Measurements from ENCODE around the gene ABHD5.

Gene ABHD5

DNA sequence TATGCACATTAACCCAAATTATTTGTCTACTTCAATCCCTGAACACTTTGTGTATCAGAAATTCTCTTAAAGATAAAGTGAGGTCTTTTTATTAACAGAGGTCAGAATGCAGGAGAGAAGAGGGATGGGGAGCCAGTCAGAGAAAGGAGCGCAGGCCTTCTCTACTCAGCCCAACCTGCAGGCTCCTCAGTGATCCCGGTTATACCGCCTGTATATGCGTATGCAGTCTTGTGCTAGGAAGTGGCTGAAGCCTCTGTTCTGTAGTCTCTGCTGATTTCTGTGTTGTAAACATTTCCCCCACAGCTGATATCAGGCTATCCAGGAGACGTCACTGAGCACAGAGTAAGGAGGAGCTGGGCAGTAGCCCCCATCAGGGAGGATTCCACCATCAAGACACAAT, 57.9 kb downstream of the ABHD5 start:
- TF ChIP-seq, protein P1, sequence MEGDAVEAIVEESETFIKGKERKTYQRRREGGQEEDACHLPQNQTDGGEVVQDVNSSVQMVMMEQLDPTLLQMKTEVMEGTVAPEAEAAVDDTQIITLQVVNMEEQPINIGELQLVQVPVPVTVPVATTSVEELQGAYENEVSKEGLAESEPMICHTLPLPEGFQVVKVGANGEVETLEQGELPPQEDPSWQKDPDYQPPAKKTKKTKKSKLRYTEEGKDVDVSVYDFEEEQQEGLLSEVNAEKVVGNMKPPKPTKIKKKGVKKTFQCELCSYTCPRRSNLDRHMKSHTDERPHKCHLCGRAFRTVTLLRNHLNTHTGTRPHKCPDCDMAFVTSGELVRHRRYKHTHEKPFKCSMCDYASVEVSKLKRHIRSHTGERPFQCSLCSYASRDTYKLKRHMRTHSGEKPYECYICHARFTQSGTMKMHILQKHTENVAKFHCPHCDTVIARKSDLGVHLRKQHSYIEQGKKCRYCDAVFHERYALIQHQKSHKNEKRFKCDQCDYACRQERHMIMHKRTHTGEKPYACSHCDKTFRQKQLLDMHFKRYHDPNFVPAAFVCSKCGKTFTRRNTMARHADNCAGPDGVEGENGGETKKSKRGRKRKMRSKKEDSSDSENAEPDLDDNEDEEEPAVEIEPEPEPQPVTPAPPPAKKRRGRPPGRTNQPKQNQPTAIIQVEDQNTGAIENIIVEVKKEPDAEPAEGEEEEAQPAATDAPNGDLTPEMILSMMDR (IDR thresholded peaks at IDR 0.05; ENCODE audit: extremely low read depth, missing control alignments): no peak

DNA sequence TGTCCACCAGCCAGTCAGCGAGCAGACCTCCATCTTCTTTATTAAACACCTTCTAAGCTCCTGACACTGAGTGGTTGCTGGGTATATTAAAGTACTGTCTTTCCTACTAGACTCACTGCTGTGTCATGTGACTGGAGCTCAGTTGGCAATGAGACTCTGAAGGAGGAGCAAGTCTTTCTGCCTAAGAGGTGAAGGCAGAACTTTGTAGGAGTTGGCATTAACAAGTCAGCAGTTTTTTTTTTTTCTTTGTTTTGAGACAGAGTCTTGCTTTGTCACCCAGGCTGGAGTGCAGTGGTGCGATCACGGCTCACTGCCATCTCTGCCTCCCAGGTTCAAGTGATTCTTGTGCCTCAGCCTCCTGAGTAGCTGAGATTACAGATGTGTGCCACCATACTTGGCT, 62.2 kb downstream of the ABHD5 start:
- no peak for DNase-seq (ENCODE audit: low spot score)
- TF ChIP-seq, protein P1 (IDR thresholded peaks at IDR 0.05; ENCODE audit: extremely low read depth, missing control alignments): no peak

More for the DNA sequence above, 57.9 kb downstream of the ABHD5 start:
- no peak for DNase-seq (ENCODE audit: low spot score)

DNA sequence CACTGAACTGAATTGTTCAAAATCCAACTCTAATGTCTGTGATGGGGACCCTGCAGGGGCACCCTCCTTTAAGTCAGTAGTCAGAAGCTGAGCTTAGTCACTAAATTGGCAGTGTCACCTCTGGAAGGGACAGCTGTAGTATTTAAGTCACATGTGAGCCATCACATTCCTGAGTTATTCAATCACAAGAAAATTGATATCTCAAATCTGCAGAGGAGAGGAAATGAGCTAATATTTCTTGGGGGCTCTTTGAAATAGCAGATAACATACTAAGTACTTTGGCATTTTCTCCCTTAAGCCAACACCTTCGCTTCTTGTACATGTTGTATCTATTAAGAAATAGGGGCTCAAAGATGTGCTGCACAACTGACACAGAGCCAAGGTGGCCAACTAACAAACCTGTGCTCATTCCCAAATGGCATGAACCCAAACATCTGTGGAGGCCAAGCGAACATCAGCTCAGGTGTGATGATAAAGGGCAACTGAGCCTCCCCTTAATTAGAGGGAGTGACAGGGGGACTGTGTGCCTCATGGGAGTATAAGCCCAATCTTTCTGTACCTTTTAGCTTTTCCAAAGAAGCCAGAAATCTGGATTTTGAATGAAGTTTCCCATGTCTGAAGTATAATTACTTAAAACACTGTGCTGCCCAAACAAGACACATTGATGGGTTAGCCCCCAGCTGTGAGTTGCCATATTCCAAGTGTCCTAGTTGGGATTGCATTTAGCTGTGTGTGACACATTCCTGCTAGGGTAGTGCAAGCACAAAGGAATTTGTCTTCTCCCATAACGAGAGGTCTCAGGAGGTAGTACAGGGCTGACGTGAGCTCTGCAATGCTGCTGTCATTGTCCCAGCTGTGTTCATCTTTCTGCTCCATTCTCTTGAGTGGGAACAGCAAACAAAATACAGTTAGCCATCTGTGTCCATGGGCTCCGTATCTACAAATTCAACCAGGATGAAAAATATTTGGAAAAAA, 63.3 kb downstream of the ABHD5 start:
- DNase-seq (ENCODE audit: low spot score): no peak
- TF ChIP-seq, protein P1 (IDR thresholded peaks at IDR 0.05; ENCODE audit: extremely low read depth, missing control alignments): no peak

DNA sequence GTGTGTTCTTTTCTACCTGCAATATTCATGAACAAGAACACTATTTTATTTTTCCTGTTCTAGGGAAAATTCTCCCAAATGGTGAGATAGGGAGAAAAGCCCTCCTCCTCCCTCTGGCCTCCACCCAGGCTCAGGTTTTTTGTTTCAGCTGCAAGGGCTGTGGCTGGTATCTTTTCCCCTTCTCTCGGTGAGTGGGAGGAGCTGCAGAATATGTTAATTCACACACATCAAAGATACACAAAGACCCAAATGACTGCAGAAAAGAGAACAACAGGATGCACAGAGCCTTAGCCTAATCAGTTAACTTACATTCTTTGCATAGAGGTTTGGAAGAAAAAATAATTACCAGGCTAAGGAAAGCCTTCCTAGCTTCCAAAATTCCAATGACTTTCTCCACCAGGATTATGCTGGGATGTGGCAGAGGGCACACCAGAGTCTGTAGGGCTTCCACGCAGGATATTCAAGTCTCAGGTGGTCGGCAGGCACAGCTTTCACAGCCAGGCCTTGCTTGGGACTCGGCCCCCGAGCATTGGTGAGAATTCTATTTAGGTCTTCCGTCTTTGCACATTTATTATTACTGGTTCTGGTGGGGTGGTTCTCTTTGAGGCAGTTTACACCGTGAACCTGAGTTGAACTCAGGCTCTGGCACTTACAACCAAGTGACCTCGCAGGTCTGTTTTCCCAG, 64.9 kb downstream of the ABHD5 start:
- TF ChIP-seq, protein P1 (IDR thresholded peaks at IDR 0.05; ENCODE audit: extremely low read depth, missing control alignments): no peak

DNA sequence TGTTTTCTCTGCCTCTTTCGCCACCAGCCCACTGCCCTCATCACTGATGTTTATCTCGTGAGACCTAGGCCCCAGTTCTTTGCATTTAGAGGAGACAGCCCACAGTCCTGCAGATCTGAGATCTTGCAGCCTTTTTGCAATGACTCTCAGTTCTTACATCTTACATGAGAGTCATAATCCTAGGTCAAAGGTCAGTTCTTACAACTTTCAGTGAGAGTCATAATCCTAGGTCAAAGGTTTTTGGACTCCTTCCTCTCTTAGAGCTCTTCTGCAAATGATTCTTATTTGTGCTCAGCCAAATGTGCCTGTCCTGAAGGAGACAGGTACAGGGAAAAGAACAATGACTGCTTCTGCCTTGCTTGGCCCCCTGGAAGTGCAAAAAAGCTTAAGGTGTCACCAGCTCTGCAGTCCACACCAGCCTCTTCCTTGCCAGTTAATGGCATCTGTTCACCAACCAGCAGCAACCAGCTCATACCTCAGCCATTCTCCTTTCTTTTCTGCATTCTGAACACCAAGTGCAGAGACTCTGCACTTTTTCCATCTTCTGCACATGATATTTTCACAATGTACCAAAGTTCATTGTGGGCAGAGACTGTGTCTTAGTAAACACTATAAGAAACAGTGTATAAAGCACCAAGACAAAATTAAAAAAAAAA, 67.1 kb downstream of the ABHD5 start:
- DNase-seq (ENCODE audit: low spot score): no peak
- TF ChIP-seq, protein P1 (IDR thresholded peaks at IDR 0.05; ENCODE audit: extremely low read depth, missing control alignments): no peak

More for the DNA sequence above, 64.9 kb downstream of the ABHD5 start:
- DNase-seq (ENCODE audit: low spot score): no peak

DNA sequence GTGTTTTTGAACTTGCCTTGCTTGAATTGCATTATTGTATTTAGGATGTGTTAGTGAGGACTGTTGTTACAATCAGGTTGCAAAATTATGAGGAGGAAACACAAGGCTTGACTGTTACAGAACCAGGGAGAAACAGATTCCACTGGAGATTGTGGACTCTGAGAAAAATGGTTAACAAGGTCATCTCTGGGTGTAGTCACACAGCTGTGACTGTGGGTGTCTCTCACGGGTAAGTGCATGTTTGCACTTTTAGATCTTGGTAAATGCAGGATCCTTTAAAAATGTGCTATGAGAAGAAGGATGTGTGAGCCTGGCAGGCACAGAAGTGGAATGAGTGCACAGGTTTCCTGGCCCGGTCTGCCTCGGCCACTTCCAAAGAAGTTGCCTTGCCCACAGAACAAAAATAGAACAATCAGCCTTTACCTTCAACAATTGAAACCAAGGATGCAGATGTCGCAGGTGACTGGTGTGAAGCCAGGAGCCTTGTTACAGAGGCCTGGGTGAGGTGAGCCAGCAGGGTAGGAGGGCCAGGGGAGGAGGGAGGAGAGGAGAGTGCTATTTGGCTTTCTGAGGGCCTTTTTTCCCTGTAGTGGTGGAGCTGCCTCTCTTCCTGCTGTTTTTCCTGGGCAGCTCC, 68.0 kb downstream of the ABHD5 start:
- DNase-seq (ENCODE audit: low spot score): no peak

More for the DNA sequence above, 68.0 kb downstream of the ABHD5 start:
- TF ChIP-seq, protein P1 (IDR thresholded peaks at IDR 0.05; ENCODE audit: extremely low read depth, missing control alignments): no peak
